MM.1S (cell line): ENCODE measurements around the gene FLNC.

Experiments
- CTCF ChIP-seq: fragments of 300-600 bp; sonication (generic); IDR thresholded peaks from 2 replicates; pipeline ENCODE4 v1.5.1; 2016; ENCODE audit warnings: antibody characterized with exemption, low read length, mixed read lengths
- EZH2 ChIP-seq: fragments of 300-600 bp; sonication (generic); optimal IDR thresholded peaks from 2 replicates; pipeline ENCODE3; 2017; ENCODE audit warnings: low read depth, mild to moderate bottlenecking, antibody characterized with exemption, low read length, mixed read lengths

DNA sequence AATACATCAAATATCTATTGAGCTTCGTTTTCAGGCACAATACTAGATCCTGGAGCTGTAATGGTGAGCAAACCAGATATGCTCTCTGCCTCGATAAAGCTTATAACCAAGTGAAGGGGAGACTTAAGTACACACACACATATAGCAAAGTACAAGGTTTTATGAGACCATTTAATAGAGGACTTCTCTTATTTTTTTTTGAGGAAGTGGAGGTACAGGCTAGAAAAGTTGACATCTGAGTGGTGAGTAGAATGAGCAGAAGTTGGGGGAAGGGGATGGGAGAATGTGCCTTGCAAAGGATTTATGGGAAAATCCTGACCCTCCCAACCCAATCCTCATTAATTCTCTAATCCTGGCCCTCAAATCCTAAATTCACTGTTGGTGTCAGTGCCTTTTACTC is 30.8 kb upstream of the FLNC start:
- TF ChIP-seq EZH2: no peak
- TF ChIP-seq CTCF: no peak
